ACC112 (cell line): ENCODE measurements around the gene PPP1R3G.
A peak's percentile ranks its signal among the peaks of the same experiment; 100 is the strongest.

ENCODE experiments used
- H2AFZ ChIP-seq: fragments of 200-600 bp; sonication (generic); one replicate; pipeline ENCODE4 v1.6.0; 2017; ENCODE audit warnings: antibody characterized with exemption, low read length; ENCODE audit not compliant: unreplicated experiment
- H3K27ac ChIP-seq: fragments of 200-600 bp; sonication (generic); 2 replicates; pipeline ENCODE4 v1.5.1; 2014; ENCODE audit warnings: low read depth, mild to moderate bottlenecking, antibody characterized with exemption, low read length, moderate library complexity
- H3K27me3 ChIP-seq: fragments of 200-600 bp; sonication (generic); 2 replicates; pipeline ENCODE4 v1.6.1; 2014; ENCODE audit warnings: mild to moderate bottlenecking, antibody characterized with exemption, low read length, moderate library complexity, mixed read lengths; ENCODE audit not compliant: insufficient read depth
- H3K36me3 ChIP-seq: fragments of 200-600 bp; sonication (generic); 2 replicates; pipeline ENCODE4 v1.6.1; 2016; ENCODE audit warnings: mild to moderate bottlenecking, antibody characterized with exemption, low read length, moderate library complexity, mixed read lengths; ENCODE audit not compliant: insufficient read depth
- H3K4me1 ChIP-seq: fragments of 200-600 bp; sonication (generic); one replicate; pipeline ENCODE4 v1.6.1; 2016; ENCODE audit warnings: low read length, mixed read lengths; ENCODE audit not compliant: insufficient read depth, unreplicated experiment, control insufficient read depth
- H3K4me3 ChIP-seq: fragments of 200-600 bp; sonication (generic); 2 replicates; pipeline ENCODE4 v1.5.1; 2014; ENCODE audit warnings: mild to moderate bottlenecking, low read depth, low read length
- H3K79me2 ChIP-seq: fragments of 200-600 bp; sonication (generic); one replicate; pipeline ENCODE4 v1.6.0; 2016; ENCODE audit warnings: low read length; ENCODE audit not compliant: control insufficient read depth, unreplicated experiment, insufficient read depth

The PPP1R3G gene

GRCh38 chr6:5084781-5085647, at the start of gene PPP1R3G:
Gene PPP1R3G (plus strand): TSS chr6:5085341. CDS start chr6:5085486, 145 bp downstream.
- peaks cover 20% of the 10 kb centered on the region for H3K4me1 ChIP-seq
- no peaks in the 10 kb centered on the region for H3K36me3 ChIP-seq
- no peaks in the 10 kb centered on the region for H3K27me3 ChIP-seq
- H3K27ac ChIP-seq = peak within 1 kb of the TSS; percentile 18; the same call in 1 of the 2 replicates
- H3K4me3 ChIP-seq = peak within 1 kb of the TSS; percentile 81
- H2AFZ ChIP-seq = peak within 1 kb of the TSS; percentile 72
- no peaks in the 10 kb centered on the region for H3K79me2 ChIP-seq

DNA sequence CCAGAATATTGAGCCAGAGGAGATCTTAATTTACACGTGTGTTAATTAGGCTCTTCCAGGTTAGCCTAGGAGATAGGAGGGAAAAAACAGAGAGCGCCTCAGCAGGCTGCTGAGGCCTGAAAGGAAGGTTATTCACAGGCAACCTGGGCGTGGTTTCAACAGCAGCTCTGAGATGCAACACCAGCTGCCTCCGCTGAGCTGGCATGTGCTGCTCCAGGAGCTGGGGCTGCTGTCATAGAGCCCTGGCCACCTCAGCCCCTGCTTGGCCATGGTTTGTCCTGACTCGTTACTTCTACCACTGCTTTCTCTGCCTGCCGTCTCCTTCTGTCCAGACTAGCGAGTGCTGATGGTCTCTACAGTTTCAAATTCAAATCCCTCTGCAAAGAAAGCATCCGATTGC, 48.9 kb upstream of the PPP1R3G start:
- no peak overlapping the region for H3K27ac ChIP-seq
- no peak overlapping the region for H2AFZ ChIP-seq

GRCh38 chr6:5041955-5042354, 43.2 kb upstream of the PPP1R3G start:
- Histone ChIP-seq H3K27ac (no peak overlapping the region), H3K79me2 (no peaks in the 10 kb centered on the region), H3K36me3 (no peaks in the 10 kb centered on the region), H3K27me3 (no peaks in the 10 kb centered on the region), H2AFZ (no peak overlapping the region), H3K4me3 (no peak overlapping the region), H3K4me1 (no peaks in the 10 kb centered on the region)

More for the DNA sequence above, 48.9 kb upstream of the PPP1R3G start:
- Histone ChIP-seq H3K27me3 (no peaks in the 10 kb centered on the region), H3K4me1 (peaks cover 2% of the 10 kb centered on the region), H3K4me3 (no peak overlapping the region), H3K79me2 (no peaks in the 10 kb centered on the region), H3K36me3 (no peaks in the 10 kb centered on the region)

- Histone ChIP-seq H2AFZ (no peak overlapping the region), H3K36me3 (no peaks in the 10 kb centered on the region), H3K4me1 (no peaks in the 10 kb centered on the region), H3K4me3 (no peak overlapping the region), H3K79me2 (no peaks in the 10 kb centered on the region), H3K27ac (no peak overlapping the region), H3K27me3 (no peaks in the 10 kb centered on the region)
Measured at GRCh38 chr6:5042436-5042835, 42.7 kb upstream of the PPP1R3G start.

DNA sequence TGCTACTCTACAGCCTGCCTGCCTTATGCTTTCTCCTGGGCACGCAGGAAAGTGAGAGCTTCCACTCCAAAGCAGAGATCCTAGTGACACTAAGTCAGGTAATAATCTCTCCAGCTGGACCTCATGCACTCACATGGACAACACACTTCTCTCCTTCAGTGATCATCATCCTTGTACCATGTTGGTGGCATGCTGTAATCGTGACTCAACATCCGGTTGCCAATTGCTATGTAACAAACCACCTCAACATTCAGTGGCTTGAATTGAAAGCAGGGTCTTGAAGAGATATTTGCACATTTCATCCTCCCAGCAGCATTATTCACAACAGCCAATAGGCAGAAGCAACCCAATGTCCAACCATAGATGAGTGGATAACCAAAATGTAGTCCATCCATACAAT, 40.3 kb upstream of the PPP1R3G start:
- Histone ChIP-seq H3K27ac (no peak overlapping the region), H3K36me3 (no peaks in the 10 kb centered on the region), H3K27me3 (no peaks in the 10 kb centered on the region), H3K79me2 (no peaks in the 10 kb centered on the region), H2AFZ (no peak overlapping the region), H3K4me1 (no peaks in the 10 kb centered on the region), H3K4me3 (no peak overlapping the region)

GRCh38 chr6:5045416-5045815, 39.7 kb upstream of the PPP1R3G start:
- H2AFZ ChIP-seq = no peak overlapping the region

DNA sequence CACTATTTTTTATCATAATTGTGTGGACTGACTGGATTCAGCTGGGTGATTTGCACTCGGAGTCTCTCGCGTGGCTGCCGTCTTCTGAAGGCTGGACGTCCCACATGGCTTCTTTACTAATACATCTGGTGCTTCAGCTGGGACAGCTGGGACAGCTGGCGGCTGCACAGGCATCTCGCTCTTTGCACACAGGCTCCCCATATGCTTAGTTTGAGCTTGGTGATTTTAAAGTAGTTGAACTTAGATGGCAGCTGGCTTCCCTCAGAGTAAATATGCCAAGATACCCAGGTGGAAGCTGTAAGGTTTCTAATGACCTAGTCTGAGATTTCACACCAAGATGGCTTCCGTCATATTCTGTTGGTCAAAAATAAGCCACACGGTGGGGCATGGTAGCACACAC, 38.7 kb upstream of the PPP1R3G start:
- H3K27ac ChIP-seq = no peak overlapping the region
- H3K4me3 ChIP-seq = no peak overlapping the region
- no peaks in the 10 kb centered on the region for H3K36me3 ChIP-seq
- no peaks in the 10 kb centered on the region for H3K79me2 ChIP-seq
- no peak overlapping the region for H2AFZ ChIP-seq
- H3K27me3 ChIP-seq = no peaks in the 10 kb centered on the region
- no peaks in the 10 kb centered on the region for H3K4me1 ChIP-seq

More at GRCh38 chr6:5045416-5045815, 39.7 kb upstream of the PPP1R3G start:
- Histone ChIP-seq H3K36me3 (no peaks in the 10 kb centered on the region), H3K27ac (no peak overlapping the region), H3K27me3 (no peaks in the 10 kb centered on the region), H3K4me1 (no peaks in the 10 kb centered on the region), H3K4me3 (no peak overlapping the region), H3K79me2 (no peaks in the 10 kb centered on the region)

GRCh38 chr6:5050009-5050408, 35.1 kb upstream of the PPP1R3G start:
- H3K4me1 ChIP-seq = peaks cover 16% of the 10 kb centered on the region
- H3K27me3 ChIP-seq = no peaks in the 10 kb centered on the region
- no peak overlapping the region for H2AFZ ChIP-seq
- no peaks in the 10 kb centered on the region for H3K79me2 ChIP-seq
- H3K4me3 ChIP-seq = no peak overlapping the region
- no peaks in the 10 kb centered on the region for H3K36me3 ChIP-seq
- H3K27ac ChIP-seq = no peak overlapping the region

GRCh38 chr6:5051394-5051793, 33.7 kb upstream of the PPP1R3G start:
- H2AFZ ChIP-seq = no peak overlapping the region
- H3K4me3 ChIP-seq = no peak overlapping the region
- peaks cover 16% of the 10 kb centered on the region for H3K4me1 ChIP-seq
- no peak overlapping the region for H3K27ac ChIP-seq
- H3K79me2 ChIP-seq = no peaks in the 10 kb centered on the region
- H3K36me3 ChIP-seq = no peaks in the 10 kb centered on the region
- H3K27me3 ChIP-seq = no peaks in the 10 kb centered on the region

- peaks cover 16% of the 10 kb centered on the region for H3K4me1 ChIP-seq
- H3K79me2 ChIP-seq = no peaks in the 10 kb centered on the region
- H3K27ac ChIP-seq = no peak overlapping the region
- no peaks in the 10 kb centered on the region for H3K27me3 ChIP-seq
- no peak overlapping the region for H2AFZ ChIP-seq
- no peak overlapping the region for H3K4me3 ChIP-seq
- H3K36me3 ChIP-seq = no peaks in the 10 kb centered on the region
Measured at GRCh38 chr6:5053038-5053437, 32.1 kb upstream of the PPP1R3G start.

DNA sequence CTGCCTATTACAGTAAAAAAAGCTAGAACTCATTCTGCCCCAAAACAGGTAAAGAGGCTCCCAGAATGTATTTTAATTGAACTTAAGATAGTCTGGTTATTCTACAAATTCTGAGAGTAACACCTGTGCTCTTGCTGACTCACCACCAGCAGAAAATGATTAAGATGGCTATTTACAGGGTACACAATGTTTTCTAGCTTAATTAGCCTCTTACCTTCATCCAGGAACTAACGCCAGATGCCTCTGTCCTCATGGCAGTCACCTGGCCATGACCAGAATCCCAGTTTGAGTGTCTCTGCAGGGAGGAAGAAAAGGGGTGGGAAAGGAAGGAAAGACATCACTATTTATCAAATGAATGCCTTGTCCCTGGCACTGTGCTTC, 31.3 kb upstream of the PPP1R3G start:
- H3K27me3 ChIP-seq = no peaks in the 10 kb centered on the region
- H2AFZ ChIP-seq = no peak overlapping the region
- H3K4me1 ChIP-seq = peaks cover 16% of the 10 kb centered on the region
- H3K79me2 ChIP-seq = no peaks in the 10 kb centered on the region
- H3K27ac ChIP-seq = no peak overlapping the region
- no peak overlapping the region for H3K4me3 ChIP-seq
- no peaks in the 10 kb centered on the region for H3K36me3 ChIP-seq
